Ishikawa (cell line): ENCODE results near the gene TCEAL4.
A peak's percentile ranks its signal among the peaks of the same experiment; 100 is the strongest.

Source experiments
- CEBPB ChIP-seq: IDR thresholded peaks from 2 replicates; pipeline ENCODE4 v1.6.1; 2012
- MAX ChIP-seq: IDR thresholded peaks from 2 replicates; pipeline ENCODE4 v1.6.1; 2012
- REST ChIP-seq: IDR thresholded peaks from 2 replicates; pipeline ENCODE4 v1.6.1; 2012; ENCODE audit warnings: low read depth, mild to moderate bottlenecking

DNA sequence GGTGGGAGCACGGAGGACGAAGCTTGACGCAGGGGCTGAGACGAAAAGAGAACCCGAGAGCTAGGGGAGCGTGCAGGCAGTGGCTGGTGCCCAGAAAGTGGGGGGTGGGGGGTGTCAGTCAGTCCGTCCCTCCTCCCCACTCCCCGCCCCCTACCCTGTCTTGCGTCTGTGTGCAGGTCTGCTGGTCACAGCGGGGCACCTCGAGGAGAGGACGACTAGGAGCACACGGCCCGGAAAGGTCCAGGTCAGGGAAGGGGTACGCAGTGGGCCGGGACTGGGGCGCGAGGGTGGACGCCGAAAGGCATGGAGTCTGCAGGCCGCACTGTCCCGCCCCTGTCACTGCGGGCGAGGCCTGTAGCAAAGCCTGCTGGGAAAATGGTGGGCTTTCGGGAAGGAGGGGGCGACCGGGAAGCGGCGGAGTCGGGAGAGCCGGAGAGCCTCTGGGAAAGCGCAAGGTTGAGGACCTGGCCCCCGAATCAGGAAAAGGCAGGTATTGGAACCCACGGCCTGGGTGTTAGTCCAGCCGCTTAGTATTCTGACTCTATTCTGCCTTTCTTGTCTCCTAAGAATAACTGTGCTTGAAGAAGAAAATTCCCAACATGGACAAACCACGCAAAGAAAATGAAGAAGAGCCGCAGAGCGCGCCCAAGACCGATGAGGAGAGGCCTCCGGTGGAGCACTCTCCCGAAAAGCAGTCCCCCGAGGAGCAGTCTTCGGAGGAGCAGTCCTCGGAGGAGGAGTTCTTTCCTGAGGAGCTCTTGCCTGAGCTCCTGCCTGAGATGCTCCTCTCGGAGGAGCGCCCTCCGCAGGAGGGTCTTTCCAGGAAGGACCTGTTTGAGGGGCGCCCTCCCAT, 44.2 kb downstream of the TCEAL4 start:
- TF ChIP-seq REST (no peak), MAX (peak; percentile 60), CEBPB (no peak)
